IMR-90 (cell line): Measurements from ENCODE around the gene BFSP1. TPM values are rescaled to one million over a fixed set of nuclear protein-coding genes. Genes with fewer than 3 reads are reported as not detected.
A peak's percentile ranks its signal among the peaks of the same experiment; 100 is the strongest.

Experiments used
- ATAC-seq: fragments of 200-7000 bp; cut with Tn5 transposase; 2 replicates; pipeline ENCODE4 v1.9.1; 2020; ENCODE audit warnings: low read depth, mild to moderate bottlenecking, moderate library complexity
- BruUV-seq: library from RNA; stranded (reverse); fragments of 400-500 nt; replicated peaks from 2 replicates; lab custom pipeline; 2021; lab: Mats Ljungman, UMichigan
- CTCF ChIA-PET: fragments of 300-600 bp; formaldehyde crosslinking; extraction: SDS; loops from one replicate; lab custom pipeline; 2021; ENCODE audit warnings: antibody characterized with exemption; lab: Yijun Ruan, JAX
- POLR2A ChIA-PET: fragments of 300-600 bp; sonication (Branson Sonifier 250); formaldehyde crosslinking; loops from one replicate; lab custom pipeline; 2022; ENCODE audit warnings: antibody characterized with exemption; ENCODE audit not compliant: unreplicated experiment; lab: Charles Lee
- DNase-seq: peaks from one replicate; pipeline ENCODE4 v3.0.0; 2013
- H2AFZ ChIP-seq: replicated peaks from 2 replicates; pipeline ENCODE3; 2013; ENCODE audit warnings: low read length, mild to moderate bottlenecking; ENCODE audit not compliant: poor library complexity
- H2AK5ac ChIP-seq: 2 replicates; pipeline ENCODE4 v1.6.1; 2013; ENCODE audit warnings: low read depth, low read length, inconsistent platforms
- H2AK9ac ChIP-seq: replicated peaks from 2 replicates; pipeline ENCODE3; 2013; ENCODE audit warnings: mild to moderate bottlenecking, low read depth, low read length, moderate library complexity; ENCODE audit not compliant: poor library complexity
- H2BK120ac ChIP-seq: 2 replicates; pipeline ENCODE4 v1.6.1; 2013; ENCODE audit warnings: low read depth, low read length, inconsistent platforms
- H2BK15ac ChIP-seq: 3 replicates; pipeline ENCODE4 v1.6.1; 2013; ENCODE audit warnings: low read depth, low read length, inconsistent platforms
- H2BK20ac ChIP-seq: 2 replicates; pipeline ENCODE4 v1.6.1; 2013; ENCODE audit warnings: low read depth, mild to moderate bottlenecking, inconsistent platforms, low read length, moderate library complexity
- H2BK5ac ChIP-seq: 2 replicates; pipeline ENCODE4 v1.6.1; 2013; ENCODE audit warnings: mild to moderate bottlenecking, low read depth, low read length, inconsistent platforms; ENCODE audit not compliant: poor library complexity, severe bottlenecking
- H3K14ac ChIP-seq: replicated peaks from 2 replicates; pipeline ENCODE4 v1.6.1; 2013; ENCODE audit warnings: low read depth, low read length, inconsistent platforms
- H3K18ac ChIP-seq: 2 replicates; pipeline ENCODE4 v1.6.1; 2013; ENCODE audit warnings: low read depth, low read length, control low read depth
- H3K23ac ChIP-seq: 2 replicates; pipeline ENCODE4 v1.6.1; 2013; ENCODE audit warnings: low read depth, low read length, inconsistent platforms
- H3K27ac ChIP-seq: 2 replicates; pipeline ENCODE4 v1.5.1; 2013; ENCODE audit warnings: mild to moderate bottlenecking, control low read depth, low read length; ENCODE audit not compliant: insufficient read depth
- H3K27me3 ChIP-seq: 2 replicates; pipeline ENCODE4 v1.6.1; 2013; ENCODE audit warnings: low read length; ENCODE audit not compliant: control insufficient read depth, insufficient read depth
- H3K36me3 ChIP-seq: 2 replicates; pipeline ENCODE4 v1.6.1; 2013; ENCODE audit warnings: low read length, mixed read lengths; ENCODE audit not compliant: control insufficient read depth, insufficient read depth
- H3K4ac ChIP-seq: 2 replicates; pipeline ENCODE4 v1.6.1; 2013; ENCODE audit warnings: low read depth, low read length, inconsistent platforms
- H3K4me1 ChIP-seq: 2 replicates; pipeline ENCODE4 v1.6.1; 2013; ENCODE audit warnings: low read length, mixed read lengths; ENCODE audit not compliant: control insufficient read depth, insufficient read depth
- H3K4me2 ChIP-seq: 2 replicates; pipeline ENCODE4 v1.6.1; 2013; ENCODE audit warnings: low read depth, mild to moderate bottlenecking, control low read depth, low read length, moderate library complexity
- H3K4me3 ChIP-seq: 2 replicates; pipeline ENCODE4 v1.5.1; 2013; ENCODE audit warnings: low read depth, mild to moderate bottlenecking, control low read depth, low read length, moderate library complexity; ENCODE audit not compliant: insufficient read depth
- H3K56ac ChIP-seq: 2 replicates; pipeline ENCODE4 v1.6.1; 2013; ENCODE audit warnings: low read length, inconsistent platforms; ENCODE audit not compliant: insufficient read depth; ENCODE audit errors: extremely low read depth
- H3K79me1 ChIP-seq, 2 experiments: 2 replicates each; pipeline ENCODE4 v1.6.1; 2013; ENCODE audit warnings: low read length in 2 of 2, inconsistent platforms in 1 of 2, low read depth in 1 of 2
- H3K9ac ChIP-seq: 2 replicates; pipeline ENCODE4 v1.6.1; 2013; ENCODE audit warnings: low read depth, low read length, control low read depth
- H3K9me1 ChIP-seq: 2 replicates; pipeline ENCODE4 v1.6.1; 2013; ENCODE audit warnings: low read length, inconsistent platforms; ENCODE audit not compliant: insufficient read depth
- H3K9me3 ChIP-seq: 2 replicates; pipeline ENCODE4 v1.6.1; 2013; ENCODE audit warnings: low read length; ENCODE audit not compliant: control insufficient read depth, insufficient read depth
- H4K20me1 ChIP-seq: 2 replicates; pipeline ENCODE4 v1.6.1; 2013; ENCODE audit warnings: low read length, inconsistent platforms; ENCODE audit not compliant: insufficient read depth
- H4K5ac ChIP-seq: 2 replicates; pipeline ENCODE4 v1.6.1; 2013; ENCODE audit warnings: mild to moderate bottlenecking, low read depth, low read length, control low read depth
- H4K8ac ChIP-seq, 2 experiments: 2 replicates each; pipeline ENCODE4 v1.6.1; 2013; ENCODE audit warnings: low read depth in 2 of 2, low read length in 2 of 2, control low read depth in 1 of 2, inconsistent platforms in 1 of 2
- H4K91ac ChIP-seq: 2 replicates; pipeline ENCODE4 v1.6.1; 2013; ENCODE audit warnings: low read depth, low read length, inconsistent platforms; ENCODE audit not compliant: insufficient read depth
- MXI1 ChIP-seq: IDR thresholded peaks from 2 replicates; pipeline ENCODE4 v1.6.1; 2012; ENCODE audit warnings: low read depth, mild to moderate bottlenecking, low read length, moderate library complexity, borderline replicate concordance
- WGBS, 2 experiments: methylation state at CpG; one replicate each; pipeline versions ENCODE4 v1.1.5 to v1.1.7; 2013; ENCODE audit warnings: missing lambda C conversion rate in 2 of 2; ENCODE audit not compliant: insufficient read length in 1 of 2; ENCODE audit errors: extremely low coverage in 2 of 2; 5-methylcytosine and 5-hydroxymethylcytosine counted together
- dilution Hi-C: fragments of 300-500 bp; cut with HindIII; formaldehyde crosslinking; loops from one replicate; pipeline ENCODE4 v1.14.3; 2018; ENCODE audit warnings: low sequenced_read_pairs; ENCODE audit not compliant: unreplicated experiment
- in situ Hi-C: fragments of 300-500 bp; cut with MboI; formaldehyde crosslinking; loops from 3 replicates; pipeline ENCODE4 v1.14.3; 2019; ENCODE audit warnings: low sequenced_read_pairs, inconsistent platforms, mixed read lengths
- intact Hi-C: fragments of 100-400 bp; cut with micrococcal nuclease; formaldehyde crosslinking; loops from 2 replicates; pipeline ENCODE4 v1.10.0; 2022
- polyA plus RNA-seq, 3 experiments: library from polyadenylated mRNA; depleted of rRNA; stranded (reverse); fragments of >200 nt; gene quantifications; 2 replicates each; pipeline ENCODE4 v1.2.3, GENCODE V29; 2012; ENCODE audit warnings: low replicate concordance in 1 of 3
- total RNA-seq: library from RNA; depleted of rRNA; stranded (reverse); fragments of >200 nt; gene quantifications from 2 replicates; pipeline ENCODE4 v1.2.3, GENCODE V29; 2012
- TF ChIP-seq, protein P1 (sequence below): fragments of 150-350 bp; IDR thresholded peaks from 2 replicates; pipeline ENCODE4 v1.6.1; 2017; ENCODE audit warnings: mild to moderate bottlenecking, antibody characterized with exemption, low read length, low read depth

Gene BFSP1
- total and polyA plus RNA-seq, 2 of the 4 experiments (the other 2 are of a cell fraction): 1.1 to 2.0 TPM

GRCh38 chr20:17518339-17519052 lies 12.7 kb downstream of the BFSP1 start:
- Histone ChIP-seq H2AFZ (peak overlapping the region; percentile 39), H3K18ac (no peak overlapping the region), H3K4me2 (no peak overlapping the region), H4K5ac (no peak overlapping the region), H3K9ac (no peak overlapping the region), H3K27me3 (peaks cover 14% of the 10 kb centered on the region), H3K14ac (no peak overlapping the region), H3K56ac (no peak overlapping the region), H4K20me1 (no peaks in the 10 kb centered on the region), H4K8ac (no peak overlapping the region), H2BK15ac (no peak overlapping the region), H3K79me1 (no peaks in the 10 kb centered on the region), H3K23ac (no peak overlapping the region), H3K36me3 (no peaks in the 10 kb centered on the region), H2AK5ac (no peak overlapping the region), H2BK5ac (no peak overlapping the region), H3K4me3 (no peak overlapping the region), H3K27ac (no peak overlapping the region), H4K91ac (no peak overlapping the region), H3K9me1 (no peaks in the 10 kb centered on the region), H3K4ac (no peak overlapping the region), H2BK120ac (no peak overlapping the region), H2AK9ac (peak overlapping the region; percentile 75), H2BK20ac (no peak overlapping the region), H3K9me3 (no peaks in the 10 kb centered on the region), H3K4me1 (no peaks in the 10 kb centered on the region)
- DNase-seq (no peak), ATAC-seq (no peak)
- ChIA-PET POLR2A (no interaction called here), CTCF (no interaction called here)
- intact Hi-C loops: no loop called here
- dilution Hi-C loops: no loop called here
- in situ Hi-C loops: loop anchor here (10.0 kb wide), 2 partner anchors 406 to 476 kb away; no protein-coding TSS in a partner anchor
- 54% methylated on average over 4 of the region's 14 CpGs; no CpG with 5 or more reads in 1 of the 2 experiments for WGBS, 2 experiments
- TF ChIP-seq, protein P1, sequence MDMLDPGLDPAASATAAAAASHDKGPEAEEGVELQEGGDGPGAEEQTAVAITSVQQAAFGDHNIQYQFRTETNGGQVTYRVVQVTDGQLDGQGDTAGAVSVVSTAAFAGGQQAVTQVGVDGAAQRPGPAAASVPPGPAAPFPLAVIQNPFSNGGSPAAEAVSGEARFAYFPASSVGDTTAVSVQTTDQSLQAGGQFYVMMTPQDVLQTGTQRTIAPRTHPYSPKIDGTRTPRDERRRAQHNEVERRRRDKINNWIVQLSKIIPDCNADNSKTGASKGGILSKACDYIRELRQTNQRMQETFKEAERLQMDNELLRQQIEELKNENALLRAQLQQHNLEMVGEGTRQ: peak; percentile 68
- no peak for TF ChIP-seq MXI1
- BruUV-seq: no TSS peak
